Keratinocyte (primary cell): ENCODE data around the gene LAMA3. TPM values are rescaled to one million over a fixed set of nuclear protein-coding genes. Genes with fewer than 3 reads are reported as not detected.
A peak's percentile ranks its signal among the peaks of the same experiment; 100 is the strongest.

Experiments
- DNase-seq: peaks from one replicate; pipeline ENCODE4 v3.0.0-alpha.2; 2011; ENCODE audit warnings: low read depth, missing footprints, low spot score
- FAIRE-seq: peaks from 2 replicates; lab custom pipeline; 2011; peaks lifted over from hg19 to GRCh38; lab: Jason Lieb, UNC
- H2AFZ ChIP-seq: 2 replicates; pipeline ENCODE4 v1.6.0; 2012; ENCODE audit warnings: low read length, control low read depth, inconsistent platforms; ENCODE audit not compliant: control insufficient read depth
- H3K27ac ChIP-seq: 2 replicates; pipeline ENCODE4 v1.5.1; 2011; ENCODE audit warnings: low read length; ENCODE audit not compliant: control insufficient read depth, insufficient read depth
- H3K27me3 ChIP-seq: 3 replicates; pipeline ENCODE4 v1.6.0; 2011; ENCODE audit warnings: low read length; ENCODE audit not compliant: control insufficient read depth, insufficient read depth; ENCODE audit errors: extremely low read depth
- H3K36me3 ChIP-seq, 2 experiments: 2 replicates in 1 of 2; 3 replicates in 1 of 2; pipeline ENCODE4 v1.5.1; 2011; ENCODE audit warnings: low read length in 2 of 2, mild to moderate bottlenecking in 1 of 2; ENCODE audit not compliant: control insufficient read depth in 2 of 2, insufficient read depth in 2 of 2; ENCODE audit errors: extremely low read depth in 1 of 2
- H3K4me1 ChIP-seq: 3 replicates; pipeline ENCODE4 v1.5.1; 2011; ENCODE audit warnings: low read length; ENCODE audit not compliant: control insufficient read depth, insufficient read depth; ENCODE audit errors: extremely low read depth
- H3K4me2 ChIP-seq: 3 replicates; pipeline ENCODE4 v1.6.0; 2011; ENCODE audit warnings: low read depth, low read length; ENCODE audit not compliant: control insufficient read depth, insufficient read depth; ENCODE audit errors: extremely low read depth
- H3K4me3 ChIP-seq, 3 experiments: fragments of 200-600 bp in 1 of 3; sonication (generic) in 1 of 3; 2 replicates in 2 of 3; 3 replicates in 1 of 3; pipeline ENCODE4 v1.5.1; 2011 to 2016; ENCODE audit warnings: low read length in 3 of 3, mild to moderate bottlenecking in 3 of 3, control low read depth in 2 of 3, inconsistent platforms in 1 of 3, low read depth in 1 of 3, mixed read lengths in 1 of 3, mixed run types in 1 of 3, moderate library complexity in 1 of 3; ENCODE audit not compliant: control insufficient read depth in 2 of 3, insufficient read depth in 2 of 3; ENCODE audit errors: extremely low read depth in 1 of 3
- H3K79me2 ChIP-seq: 2 replicates; pipeline ENCODE4 v1.6.0; 2012; ENCODE audit warnings: low read length; ENCODE audit not compliant: control insufficient read depth, insufficient read depth
- H3K9ac ChIP-seq: 3 replicates; pipeline ENCODE4 v1.6.0; 2011; ENCODE audit warnings: low read length; ENCODE audit not compliant: control insufficient read depth, insufficient read depth; ENCODE audit errors: extremely low read depth
- H3K9me1 ChIP-seq: 3 replicates; pipeline ENCODE4 v1.6.0; 2011; ENCODE audit warnings: low read length; ENCODE audit not compliant: control insufficient read depth, insufficient read depth; ENCODE audit errors: extremely low read depth
- H3K9me3 ChIP-seq: 2 replicates; pipeline ENCODE4 v1.5.1; 2012; ENCODE audit warnings: low read depth, low read length; ENCODE audit not compliant: control insufficient read depth
- H4K20me1 ChIP-seq: 3 replicates; pipeline ENCODE4 v1.6.0; 2011; ENCODE audit warnings: low read length; ENCODE audit not compliant: control insufficient read depth, insufficient read depth; ENCODE audit errors: extremely low read depth
- CTCF ChIP-seq, 3 experiments: IDR thresholded peaks in 1 of 3; conservative IDR thresholded peaks in 1 of 3; optimal IDR thresholded peaks in 1 of 3; 2 replicates in 2 of 3; 3 replicates in 1 of 3; pipeline versions ENCODE3 to v1.5.1; 2011; ENCODE audit warnings: low read length in 3 of 3, mild to moderate bottlenecking in 3 of 3, moderate library complexity in 2 of 3, control low read depth in 1 of 3, inconsistent platforms in 1 of 3; ENCODE audit not compliant: insufficient read depth in 2 of 3; ENCODE audit errors: extremely low read depth in 1 of 3
- EZH2 ChIP-seq: IDR thresholded peaks from one replicate; pipeline ENCODE4 v1.6.1; 2012; ENCODE audit warnings: inconsistent platforms, mild to moderate bottlenecking, low read length, moderate library complexity
- dilution Hi-C: fragments of 300-500 bp; cut with MboI; formaldehyde crosslinking; loops from one replicate; pipeline ENCODE4 v1.7.0; 2020; ENCODE audit warnings: low sequenced_read_pairs; ENCODE audit not compliant: extremely low pct_ligation_motif_present
- polyA plus RNA-seq, 5 experiments: library from polyadenylated mRNA; depleted of rRNA in 3 of 5; stranded (reverse) in 3 of 5; stranded (forward) in 1 of 5; unstranded in 1 of 5; fragments of >200 nt; gene quantifications; 1 replicate in 1 of 5; 2 replicates in 3 of 5; 3 replicates in 1 of 5; pipeline versions ENCODE4 v1.2.1 to v1.2.3, GENCODE V29; 2011 to 2012; ENCODE audit warnings: missing spikeins in 2 of 5, low read depth in 1 of 5, low replicate concordance in 1 of 5

Gene LAMA3
- polyA plus RNA-seq, 1 donor (not counting 4 experiments of a cell fraction or from before 2014, with no cell fraction given), result 1,944 TPM

- Histone ChIP-seq H3K9ac (no peak overlapping the region), H3K9me1 (no peaks in the 10 kb centered on the region), H4K20me1 (no peaks in the 10 kb centered on the region), H2AFZ (no peak overlapping the region), H3K4me1 (no peaks in the 10 kb centered on the region), H3K4me2 (no peak overlapping the region), H3K27ac (no peak overlapping the region), H3K27me3 (no peaks in the 10 kb centered on the region), H3K79me2 (no peaks in the 10 kb centered on the region), H3K4me3 (no peak overlapping the region), H3K36me3 (no peaks in the 10 kb centered on the region), H3K9me3 (no peaks in the 10 kb centered on the region)
- peak in 2 of 3 experiments; percentile 22 to 37 for TF ChIP-seq CTCF (optimal IDR thresholded peaks at IDR 0.05 in 1 of 3, IDR thresholded peaks at IDR 0.05 in 1 of 3, conservative IDR thresholded peaks at IDR 0.05 in 1 of 3; ENCODE audit: extremely low read depth in 1 of 3, insufficient read depth in 2 of 3, low read length in 3 of 3)
- no peak for TF ChIP-seq EZH2
- DNase-seq, result no peak
- dilution Hi-C loops, result no loop called here
- peak; percentile 66 for FAIRE-seq
Observed at GRCh38 chr18:23812546-23813440, 123.5 kb downstream of the LAMA3 start.

GRCh38 chr18:23814991-23815614, 125.8 kb downstream of the LAMA3 start:
- Histone ChIP-seq H3K9me3 (no peaks in the 10 kb centered on the region), H3K4me1 (no peaks in the 10 kb centered on the region), H3K27me3 (no peaks in the 10 kb centered on the region), H3K4me3 (no peak overlapping the region), H2AFZ (no peak overlapping the region), H3K9me1 (no peaks in the 10 kb centered on the region), H3K4me2 (no peak overlapping the region), H3K36me3 (no peaks in the 10 kb centered on the region), H3K9ac (no peak overlapping the region), H3K27ac (no peak overlapping the region), H3K79me2 (no peaks in the 10 kb centered on the region), H4K20me1 (no peaks in the 10 kb centered on the region)
- DNase-seq, result no peak
- dilution Hi-C loops, result no loop called here
- no peak for TF ChIP-seq EZH2
- no peak for TF ChIP-seq CTCF (optimal IDR thresholded peaks at IDR 0.05 in 1 of 3, IDR thresholded peaks at IDR 0.05 in 1 of 3, conservative IDR thresholded peaks at IDR 0.05 in 1 of 3; ENCODE audit: extremely low read depth in 1 of 3, insufficient read depth in 2 of 3, low read length in 3 of 3)
- FAIRE-seq, result no peak
